ENCODE results near the gene GINS3. TPM values are rescaled to one million over a fixed set of nuclear protein-coding genes. Genes with fewer than 3 reads are reported as not detected.
"Not testable (repeated sequence)": the region's sequence is repeated elsewhere in the genome, so short reads cannot be mapped to it uniquely, and the experiment has no call there.

Gene GINS3
- total RNA-seq, 3 donors from 2014 or later (not counting 1 experiment from before 2014, with no cell fraction given) = 1.4 to 3.5 (median 2.2) TPM

DNA sequence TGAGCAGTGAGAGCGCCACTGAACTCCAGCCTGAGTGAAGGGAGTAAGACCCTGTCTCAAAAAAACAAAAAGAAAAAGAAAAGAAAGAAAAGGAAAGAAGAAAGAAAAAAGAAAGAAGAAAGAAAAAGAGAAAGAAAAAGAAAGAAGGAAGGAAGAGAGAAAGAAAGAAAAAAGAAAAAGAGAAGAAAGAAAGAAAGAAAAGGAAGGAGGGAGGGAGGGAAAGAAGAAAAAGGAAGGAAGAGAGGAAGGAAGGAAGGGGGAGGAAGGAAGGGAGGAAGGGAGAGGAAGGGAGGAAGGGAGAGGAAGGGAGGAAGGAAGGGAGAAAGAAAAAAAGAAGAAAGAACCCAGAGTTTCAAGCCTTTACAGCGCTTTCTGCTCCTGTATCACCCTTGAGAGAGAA is 19.1 kb downstream of the GINS3 start:
- ATAC-seq (no peak), DNase-seq (no peak)
- no peaks in the 10 kb centered on the region for H3K36me3 Mint-ChIP-seq
- no peaks in the 10 kb centered on the region for H3K4me1 Mint-ChIP-seq
- no peaks in the 10 kb centered on the region for H3K9me3 Mint-ChIP-seq
- H3K27ac Mint-ChIP-seq = no peak overlapping the region
- TF ChIP-seq, protein P1, sequence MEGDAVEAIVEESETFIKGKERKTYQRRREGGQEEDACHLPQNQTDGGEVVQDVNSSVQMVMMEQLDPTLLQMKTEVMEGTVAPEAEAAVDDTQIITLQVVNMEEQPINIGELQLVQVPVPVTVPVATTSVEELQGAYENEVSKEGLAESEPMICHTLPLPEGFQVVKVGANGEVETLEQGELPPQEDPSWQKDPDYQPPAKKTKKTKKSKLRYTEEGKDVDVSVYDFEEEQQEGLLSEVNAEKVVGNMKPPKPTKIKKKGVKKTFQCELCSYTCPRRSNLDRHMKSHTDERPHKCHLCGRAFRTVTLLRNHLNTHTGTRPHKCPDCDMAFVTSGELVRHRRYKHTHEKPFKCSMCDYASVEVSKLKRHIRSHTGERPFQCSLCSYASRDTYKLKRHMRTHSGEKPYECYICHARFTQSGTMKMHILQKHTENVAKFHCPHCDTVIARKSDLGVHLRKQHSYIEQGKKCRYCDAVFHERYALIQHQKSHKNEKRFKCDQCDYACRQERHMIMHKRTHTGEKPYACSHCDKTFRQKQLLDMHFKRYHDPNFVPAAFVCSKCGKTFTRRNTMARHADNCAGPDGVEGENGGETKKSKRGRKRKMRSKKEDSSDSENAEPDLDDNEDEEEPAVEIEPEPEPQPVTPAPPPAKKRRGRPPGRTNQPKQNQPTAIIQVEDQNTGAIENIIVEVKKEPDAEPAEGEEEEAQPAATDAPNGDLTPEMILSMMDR (IDR thresholded peaks at IDR 0.05) = no peak
- Histone ChIP-seq H3K4me3 (ENCODE audit: low read length) (no peak overlapping the region), H3K36me3 (ENCODE audit: control insufficient read depth, insufficient read depth, low read length) (no peaks in the 10 kb centered on the region), H3K27me3 (ENCODE audit: control insufficient read depth, insufficient read depth, low read length) (no peaks in the 10 kb centered on the region), H3K4me1 (ENCODE audit: control insufficient read depth, insufficient read depth, low read length) (no peaks in the 10 kb centered on the region), H3K27ac (ENCODE audit: low read length) (no peak overlapping the region), H3K9me3 (ENCODE audit: control insufficient read depth, insufficient read depth, low read length) (no peaks in the 10 kb centered on the region)
- WGBS (ENCODE audit: insufficient coverage) = 100% methylated on average over 2 of the region's 2 CpGs
- intact Hi-C loops (cut with micrococcal nuclease) = no loop called here
- H3K4me3 Mint-ChIP-seq = no peak overlapping the region
- no peaks in the 10 kb centered on the region for H3K27me3 Mint-ChIP-seq (ENCODE audit: low read depth in 2 of 2)

DNA sequence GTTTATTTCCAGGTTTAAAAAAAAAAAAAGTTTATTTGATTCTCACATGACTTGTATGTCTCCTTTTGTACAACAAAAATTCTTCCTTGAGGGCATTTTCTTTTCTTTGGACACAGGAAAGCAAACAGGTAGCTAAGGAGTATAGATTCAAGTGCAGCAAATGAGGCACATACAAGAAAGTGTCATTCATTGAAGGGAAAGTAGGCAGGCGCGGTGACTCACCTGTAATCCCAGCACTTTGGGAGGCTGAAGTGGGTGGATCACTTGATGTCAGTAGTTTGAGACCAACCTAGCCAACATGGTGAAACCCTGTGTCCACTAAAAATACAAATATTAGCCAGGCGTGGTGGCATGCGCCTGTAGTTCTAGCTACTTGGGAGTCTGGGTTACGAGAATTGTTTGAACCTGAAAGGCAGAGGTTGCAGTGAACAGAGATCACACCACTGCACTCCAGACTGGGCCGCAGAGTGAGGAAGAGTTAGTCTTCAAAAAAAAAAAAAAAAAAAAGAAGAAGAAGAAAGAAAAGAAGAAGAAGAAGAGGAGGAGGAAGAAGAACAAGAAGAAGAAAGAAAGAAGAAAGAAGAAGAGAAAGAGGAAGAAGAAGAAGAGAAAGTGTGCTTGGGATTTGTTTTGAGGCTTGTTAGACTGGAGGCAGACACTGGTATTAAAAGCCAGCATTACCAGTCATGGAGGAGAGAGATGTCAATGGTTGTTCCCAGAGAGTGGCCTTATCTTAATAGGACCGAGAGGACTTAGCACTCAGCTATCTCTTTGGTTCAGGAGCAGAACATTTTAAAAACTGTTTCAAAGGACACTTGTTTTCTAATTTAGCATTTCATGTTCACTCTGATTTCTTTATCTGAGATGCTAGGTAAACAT is 19.7 kb downstream of the GINS3 start:
- H3K4me3 ChIP-seq (ENCODE audit: low read length) = no peak overlapping the region
- 90% methylated on average over 7 of the region's 7 CpGs for WGBS (ENCODE audit: insufficient coverage)
- H3K9me3 ChIP-seq (ENCODE audit: control insufficient read depth, insufficient read depth, low read length) = no peaks in the 10 kb centered on the region
- Mint-ChIP-seq H3K9me3 (no peaks in the 10 kb centered on the region), H3K36me3 (no peaks in the 10 kb centered on the region), H3K4me1 (no peaks in the 10 kb centered on the region), H3K27ac (no peak overlapping the region), H3K4me3 (no peak overlapping the region), H3K27me3 (ENCODE audit: low read depth in 2 of 2) (no peaks in the 10 kb centered on the region)
- H3K27ac ChIP-seq (ENCODE audit: low read length) = no peak overlapping the region
- intact Hi-C loops (cut with micrococcal nuclease) = no loop called here
- DNase-seq (no peak), ATAC-seq (no peak)
- TF ChIP-seq, protein P1 (IDR thresholded peaks at IDR 0.05) = no peak
- no peaks in the 10 kb centered on the region for H3K4me1 ChIP-seq (ENCODE audit: control insufficient read depth, insufficient read depth, low read length)
- H3K36me3 ChIP-seq (ENCODE audit: control insufficient read depth, insufficient read depth, low read length) = no peaks in the 10 kb centered on the region
- H3K27me3 ChIP-seq (ENCODE audit: control insufficient read depth, insufficient read depth, low read length) = no peaks in the 10 kb centered on the region

DNA sequence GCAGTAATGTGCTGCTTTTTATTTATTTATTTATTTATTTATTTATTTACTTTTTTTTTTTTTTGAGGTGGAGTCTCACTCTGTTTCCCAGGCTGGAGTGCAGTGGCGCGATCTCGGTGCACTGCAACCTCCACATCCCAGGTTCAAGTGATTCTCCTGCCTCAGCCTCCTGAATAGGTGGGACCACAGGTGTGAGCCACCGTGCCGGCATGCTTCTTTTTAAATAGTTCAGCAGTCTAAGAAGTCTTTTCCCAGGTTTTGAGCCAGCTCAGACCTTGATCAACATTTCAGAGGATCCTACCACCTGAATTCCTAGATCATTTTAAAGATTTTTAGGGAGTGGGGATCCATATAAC is 20.3 kb downstream of the GINS3 start:
- H3K27ac Mint-ChIP-seq; ATAC-seq; H3K27me3 ChIP-seq (ENCODE audit: control insufficient read depth, insufficient read depth, low read length); H3K4me3 ChIP-seq (ENCODE audit: low read length); DNase-seq; H3K4me1 Mint-ChIP-seq; intact Hi-C loops (cut with micrococcal nuclease); H3K36me3 Mint-ChIP-seq; H3K27me3 Mint-ChIP-seq (ENCODE audit: low read depth in 2 of 2); H3K36me3 ChIP-seq (ENCODE audit: control insufficient read depth, insufficient read depth, low read length); H3K4me1 ChIP-seq (ENCODE audit: control insufficient read depth, insufficient read depth, low read length); H3K27ac ChIP-seq (ENCODE audit: low read length); H3K9me3 Mint-ChIP-seq; H3K4me3 Mint-ChIP-seq; H3K9me3 ChIP-seq (ENCODE audit: control insufficient read depth, insufficient read depth, low read length): not testable (repeated sequence)
- WGBS (ENCODE audit: insufficient coverage) = 98% methylated on average over 5 of the region's 5 CpGs

DNA sequence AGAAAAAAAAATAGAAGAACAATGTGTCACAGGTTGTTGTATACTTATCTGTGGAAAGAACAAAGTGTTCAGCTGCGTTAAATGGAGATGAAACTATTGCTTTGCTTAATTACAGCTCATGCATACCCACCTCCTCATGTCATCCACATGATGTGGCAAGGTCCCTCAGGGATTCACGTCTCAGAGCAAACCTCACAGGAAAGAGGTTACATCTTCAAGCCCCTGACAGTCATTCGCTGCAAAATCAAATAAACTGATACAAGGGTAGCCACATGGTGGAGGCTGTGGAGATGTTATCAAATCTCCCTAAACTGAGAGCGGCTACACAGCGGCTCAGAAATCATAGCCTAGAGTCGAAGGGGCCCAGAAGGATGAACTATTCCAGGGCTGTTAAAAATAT is 21.1 kb downstream of the GINS3 start:
- Mint-ChIP-seq H3K4me3 (no peak overlapping the region), H3K9me3 (no peaks in the 10 kb centered on the region), H3K27me3 (ENCODE audit: low read depth in 2 of 2) (no peaks in the 10 kb centered on the region), H3K27ac (no peak overlapping the region), H3K4me1 (peaks cover 3% of the 10 kb centered on the region in 2 donors), H3K36me3 (no peaks in the 10 kb centered on the region)
- Histone ChIP-seq H3K4me1 (ENCODE audit: control insufficient read depth, insufficient read depth, low read length) (peaks cover 1% of the 10 kb centered on the region), H3K4me3 (ENCODE audit: low read length) (no peak overlapping the region), H3K36me3 (ENCODE audit: control insufficient read depth, insufficient read depth, low read length) (no peaks in the 10 kb centered on the region), H3K27ac (ENCODE audit: low read length) (no peak overlapping the region), H3K27me3 (ENCODE audit: control insufficient read depth, insufficient read depth, low read length) (no peaks in the 10 kb centered on the region), H3K9me3 (ENCODE audit: control insufficient read depth, insufficient read depth, low read length) (no peaks in the 10 kb centered on the region)
- DNase-seq (no peak), ATAC-seq (no peak)
- intact Hi-C loops (cut with micrococcal nuclease) = no loop called here
- TF ChIP-seq, protein P1 (IDR thresholded peaks at IDR 0.05) = no peak
- WGBS (ENCODE audit: insufficient coverage) = 43% methylated on average over 6 of the region's 6 CpGs
